Right lobe of liver (tissue), 6 donors: Measurements from ENCODE around the gene FAM120C. TPM values are rescaled to one million over a fixed set of nuclear protein-coding genes. Genes with fewer than 3 reads are reported as not detected.

Experiments used
- ATAC-seq, 4 donors: fragments of 200-7000 bp; cut with Tn5 transposase; one replicate each; pipeline ENCODE4 v1.9.1; 2020; ENCODE audit warnings: mild to moderate bottlenecking in 4 of 4, moderate library complexity in 4 of 4
- DNase-seq, 3 donors: peaks; one replicate each; pipeline ENCODE4 v3.0.0-alpha.2; 2020
- H3K27ac ChIP-seq, 3 donors: fragments of 200-600 bp; one replicate each; pipeline ENCODE4 v1.8.0; 2022
- H3K27me3 ChIP-seq, 2 donors: fragments of 200-600 bp; one replicate each; pipeline ENCODE4 v1.8.0; 2022
- H3K36me3 ChIP-seq, 4 donors: fragments of 200-600 bp; sonication (generic) in 1 of 4; one replicate each; pipeline versions ENCODE4 v1.5.1 to v1.8.0; 2017 to 2022; ENCODE audit warnings: control low read depth in 1 of 4
- H3K4me1 ChIP-seq, 4 donors: fragments of 200-600 bp; sonication (generic) in 1 of 4; one replicate each; pipeline versions ENCODE4 v1.5.1 to v1.8.0; 2017 to 2022; ENCODE audit warnings: control low read depth in 1 of 4
- H3K4me3 ChIP-seq, 3 donors: fragments of 200-600 bp; one replicate each; pipeline ENCODE4 v1.8.0; 2022
- H3K9me3 ChIP-seq, 4 donors: fragments of 200-600 bp; sonication (generic) in 1 of 4; one replicate each; pipeline versions ENCODE4 v1.5.1 to v1.8.0; 2017 to 2022; ENCODE audit warnings: control low read depth in 1 of 4
- POLR2A ChIP-seq: fragments of 450-650 bp; IDR thresholded peaks from one replicate; pipeline ENCODE4 v1.6.1; 2017; ENCODE audit warnings: antibody characterized with exemption, mild to moderate bottlenecking
- WGBS: methylation state at CpG from one replicate; pipeline ENCODE4 v1.1.6; 2018; ENCODE audit warnings: low coverage, low lambda C conversion rate; ENCODE audit not compliant: insufficient coverage; ENCODE audit errors: missing lambda C conversion rate; 5-methylcytosine and 5-hydroxymethylcytosine counted together
- intact Hi-C, 2 donors: fragments of 100-400 bp; cut with DNase I; formaldehyde crosslinking; loops; one replicate each; pipeline versions ENCODE4 v1.11.2 to v1.14.1; 2022
- total RNA-seq, 6 experiments: library from RNA; depleted of rRNA in 2 of 6; stranded (reverse); fragments of >200 nt in 2 of 6; fragmentation: NEBNext Ultra II Directional in 3 of 6; extraction: Animal tissue kit (Norgen Biotek cat#: 25700) in 3 of 6; gene quantifications; one replicate each; pipeline versions ENCODE4 v1.1.0 to v1.2.4, GENCODE V29; 2016 to 2023
- TF ChIP-seq, protein P1 (sequence below), 4 donors: fragments of 200-600 bp in 3 of 4; fragments of 450-650 bp in 1 of 4; IDR thresholded peaks; one replicate each; pipeline versions ENCODE4 v1.5.1 to v1.8.0; 2016 to 2022; ENCODE audit warnings: antibody characterized with exemption in 4 of 4, mild to moderate bottlenecking in 2 of 4
- donor health status: DM: no; HTN: yes; CAD: no.
- donor health status: DM: no; HTN: no; CAD: no.
- donor health status: DM: no; HTN: no; CAD: no.
- donor health status: DM: no; HTN: yes; CAD: no.
- donor health status: DM: no; HTN: yes; CAD: no.

FAM120C gene
- total RNA-seq, 6 experiments from 2014 or later = 2.9 to 5.0 (median 4.3) TPM

DNA sequence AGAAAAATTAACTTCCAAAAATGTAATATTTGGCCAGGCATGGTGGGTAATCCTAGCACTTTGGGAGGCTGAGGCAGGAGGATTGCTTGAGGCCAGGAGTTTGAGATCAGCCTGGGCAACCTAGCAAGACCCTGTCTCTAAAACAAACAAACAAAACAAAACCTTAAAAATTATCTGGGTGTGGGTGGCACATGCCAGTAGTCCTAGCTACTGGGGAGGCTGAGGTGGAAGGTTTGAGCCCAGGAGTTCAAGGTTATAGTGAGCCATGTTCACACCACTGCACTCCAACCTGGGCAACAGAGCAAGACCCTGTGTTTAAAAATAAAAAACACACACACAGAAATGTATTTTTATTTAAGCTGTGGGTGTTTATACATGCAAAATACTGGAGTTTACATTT lies 12.0 kb downstream of the FAM120C start:
- intact Hi-C loops = no loop called here
- ATAC-seq (peak in 1 of 4 donors; percentile 16), DNase-seq (no peak)
- H3K4me3 ChIP-seq = no peak overlapping the region
- H3K36me3 ChIP-seq = no peaks in the 10 kb centered on the region
- no peaks in the 10 kb centered on the region for H3K9me3 ChIP-seq
- no peaks in the 10 kb centered on the region for H3K27me3 ChIP-seq
- no peaks in the 10 kb centered on the region for H3K4me1 ChIP-seq
- H3K27ac ChIP-seq = no peak overlapping the region
- TF ChIP-seq, protein P1, sequence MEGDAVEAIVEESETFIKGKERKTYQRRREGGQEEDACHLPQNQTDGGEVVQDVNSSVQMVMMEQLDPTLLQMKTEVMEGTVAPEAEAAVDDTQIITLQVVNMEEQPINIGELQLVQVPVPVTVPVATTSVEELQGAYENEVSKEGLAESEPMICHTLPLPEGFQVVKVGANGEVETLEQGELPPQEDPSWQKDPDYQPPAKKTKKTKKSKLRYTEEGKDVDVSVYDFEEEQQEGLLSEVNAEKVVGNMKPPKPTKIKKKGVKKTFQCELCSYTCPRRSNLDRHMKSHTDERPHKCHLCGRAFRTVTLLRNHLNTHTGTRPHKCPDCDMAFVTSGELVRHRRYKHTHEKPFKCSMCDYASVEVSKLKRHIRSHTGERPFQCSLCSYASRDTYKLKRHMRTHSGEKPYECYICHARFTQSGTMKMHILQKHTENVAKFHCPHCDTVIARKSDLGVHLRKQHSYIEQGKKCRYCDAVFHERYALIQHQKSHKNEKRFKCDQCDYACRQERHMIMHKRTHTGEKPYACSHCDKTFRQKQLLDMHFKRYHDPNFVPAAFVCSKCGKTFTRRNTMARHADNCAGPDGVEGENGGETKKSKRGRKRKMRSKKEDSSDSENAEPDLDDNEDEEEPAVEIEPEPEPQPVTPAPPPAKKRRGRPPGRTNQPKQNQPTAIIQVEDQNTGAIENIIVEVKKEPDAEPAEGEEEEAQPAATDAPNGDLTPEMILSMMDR (IDR thresholded peaks at IDR 0.05) = no peak
- TF ChIP-seq POLR2A = no peak

DNA sequence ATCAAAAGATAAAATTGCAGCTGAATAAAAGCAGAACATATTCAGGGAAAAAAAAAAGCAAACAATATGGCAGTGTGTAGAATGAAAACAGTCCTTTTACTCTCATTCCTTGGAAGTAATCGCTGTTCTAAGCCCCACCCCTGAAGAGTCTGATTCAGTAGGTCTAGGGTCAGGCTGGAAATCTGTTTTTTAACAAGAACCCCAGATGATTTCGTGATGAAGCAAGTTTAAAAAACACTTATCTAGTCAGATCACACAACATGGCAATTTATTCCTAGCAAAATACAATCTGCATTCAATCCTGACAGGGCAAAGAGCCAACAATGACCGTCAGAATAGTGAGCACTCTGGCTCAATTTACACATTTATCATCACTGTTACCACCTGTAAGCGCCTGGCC lies 16.1 kb downstream of the FAM120C start:
- H3K4me3 ChIP-seq = no peak overlapping the region
- DNase-seq (no peak), ATAC-seq (no peak)
- no peak for TF ChIP-seq POLR2A
- TF ChIP-seq, protein P1 (IDR thresholded peaks at IDR 0.05) = no peak
- no peaks in the 10 kb centered on the region for H3K9me3 ChIP-seq
- no peak overlapping the region for H3K27ac ChIP-seq
- no peaks in the 10 kb centered on the region for H3K27me3 ChIP-seq
- H3K4me1 ChIP-seq = no peaks in the 10 kb centered on the region
- WGBS = 40% methylated on average over 4 of the region's 4 CpGs
- intact Hi-C loops = no loop called here
- H3K36me3 ChIP-seq = no peaks in the 10 kb centered on the region

DNA sequence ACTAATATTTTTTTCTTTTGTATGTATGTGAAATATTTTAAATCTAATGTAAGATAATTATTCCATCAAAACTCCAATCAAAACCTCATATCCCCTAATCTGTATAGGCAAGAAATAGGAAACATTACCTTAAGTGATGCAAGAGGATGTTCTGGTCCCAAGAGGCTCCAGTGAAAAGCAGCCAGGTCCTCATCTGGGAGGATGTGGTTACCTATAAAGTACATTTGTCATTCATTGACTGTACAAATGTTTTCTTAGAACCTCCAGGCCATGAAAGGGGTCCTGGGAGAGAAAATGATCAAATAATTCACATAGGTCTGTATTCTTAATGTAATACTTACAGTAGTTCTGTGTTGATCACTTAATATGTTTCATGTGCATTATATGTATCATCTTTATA lies 25.5 kb downstream of the FAM120C start:
- no peaks in the 10 kb centered on the region for H3K9me3 ChIP-seq
- DNase-seq = no peak
- H3K27ac ChIP-seq = no peak overlapping the region
- no peaks in the 10 kb centered on the region for H3K36me3 ChIP-seq
- TF ChIP-seq POLR2A = no peak
- TF ChIP-seq, protein P1 (IDR thresholded peaks at IDR 0.05) = no peak
- H3K4me3 ChIP-seq = no peak overlapping the region
- intact Hi-C loops = no loop called here
- H3K4me1 ChIP-seq = no peaks in the 10 kb centered on the region
- no peak for ATAC-seq
- H3K27me3 ChIP-seq = no peaks in the 10 kb centered on the region

DNA sequence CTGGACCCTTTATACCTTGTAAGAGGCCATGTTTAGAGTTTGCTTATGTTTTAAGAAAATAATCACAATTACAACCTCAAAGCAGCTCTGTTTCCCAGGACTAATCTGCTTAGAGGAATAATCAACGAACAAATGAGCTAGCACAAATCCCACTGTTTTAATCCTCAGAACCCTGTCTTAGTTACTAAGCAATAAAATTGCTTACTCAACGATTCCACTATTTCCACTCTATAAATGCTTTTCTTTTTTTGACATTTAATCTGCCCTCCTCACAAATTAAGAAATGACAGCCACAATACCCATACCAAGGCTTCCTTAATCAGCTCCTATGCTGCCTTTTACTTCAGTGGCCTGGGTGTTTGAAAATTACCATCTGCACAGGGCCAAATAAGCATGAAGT lies 48.8 kb downstream of the FAM120C start:
- Histone ChIP-seq H3K36me3 (no peaks in the 10 kb centered on the region), H3K27ac (no peak overlapping the region), H3K4me3 (no peak overlapping the region), H3K9me3 (no peaks in the 10 kb centered on the region), H3K4me1 (no peaks in the 10 kb centered on the region), H3K27me3 (no peaks in the 10 kb centered on the region)
- TF ChIP-seq, protein P1 (IDR thresholded peaks at IDR 0.05) = no peak
- no peak for TF ChIP-seq POLR2A
- no peak for ATAC-seq
- intact Hi-C loops = no loop called here
- WGBS = 53% methylated on average over 2 of the region's 2 CpGs
- DNase-seq = no peak

DNA sequence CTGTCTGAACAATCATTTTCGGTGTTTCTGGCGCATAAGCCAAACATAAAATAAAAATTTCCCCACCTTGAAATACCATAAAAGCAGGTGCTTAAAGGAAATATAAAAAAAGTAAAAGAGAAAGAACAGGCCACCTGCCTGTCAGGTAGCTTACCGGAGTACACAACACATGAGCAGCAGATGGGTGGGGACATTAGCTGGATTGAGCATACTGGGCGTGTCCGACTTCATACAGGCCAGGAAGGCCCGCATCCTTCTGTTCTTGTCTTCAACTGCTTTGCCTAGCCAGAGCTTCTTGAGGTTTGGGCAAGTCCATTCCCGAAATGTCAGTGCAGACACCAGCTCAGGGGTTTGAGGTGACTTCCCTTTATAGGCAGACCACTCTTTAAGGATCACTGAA lies 66.7 kb downstream of the FAM120C start:
- H3K27me3 ChIP-seq = no peaks in the 10 kb centered on the region
- H3K4me1 ChIP-seq = no peaks in the 10 kb centered on the region
- no peak overlapping the region for H3K27ac ChIP-seq
- no peaks in the 10 kb centered on the region for H3K9me3 ChIP-seq
- ATAC-seq (no peak), DNase-seq (no peak)
- H3K4me3 ChIP-seq = no peak overlapping the region
- WGBS = 64% methylated on average over 7 of the region's 7 CpGs
- no peaks in the 10 kb centered on the region for H3K36me3 ChIP-seq
- no peak for TF ChIP-seq POLR2A
- intact Hi-C loops = no loop called here
